GM23338 (cell line): Measurements from ENCODE around the gene CATSPERD. TPM values are rescaled to one million over a fixed set of nuclear protein-coding genes. Genes with fewer than 3 reads are reported as not detected.

ENCODE experiments used
- ATAC-seq: fragments of 200-7000 bp; cut with Tn5 transposase; 3 replicates; pipeline ENCODE4 v1.9.1; 2020
- DNase-seq: peaks from one replicate; pipeline ENCODE4 v3.0.0-alpha.2; 2015; ENCODE audit warnings: low spot score
- H2AFZ ChIP-seq: fragments of 200-600 bp; sonication (generic); 2 replicates; pipeline ENCODE4 v1.8.0; 2016; ENCODE audit warnings: antibody characterized with exemption, mild to moderate bottlenecking, moderate library complexity
- H3F3A ChIP-seq: fragments of 200-600 bp; sonication (generic); replicated peaks from 2 replicates; pipeline ENCODE4 v1.8.0; 2017; ENCODE audit warnings: antibody characterized with exemption, mixed run types, low read depth
- H3K27ac ChIP-seq: fragments of 200-600 bp; sonication (generic); 2 replicates; pipeline ENCODE4 v1.6.1; 2016; ENCODE audit warnings: low read depth
- H3K27me3 ChIP-seq: fragments of 200-600 bp; sonication (generic); 2 replicates; pipeline ENCODE4 v1.8.0; 2016; ENCODE audit warnings: mild to moderate bottlenecking, mixed run types, moderate library complexity; ENCODE audit not compliant: insufficient read depth
- H3K36me3 ChIP-seq: fragments of 200-600 bp; sonication (generic); 2 replicates; pipeline ENCODE4 v1.8.0; 2016; ENCODE audit warnings: mild to moderate bottlenecking; ENCODE audit not compliant: insufficient read depth
- H3K4me1 ChIP-seq: fragments of 200-600 bp; sonication (generic); 2 replicates; pipeline ENCODE4 v1.8.0; 2016; ENCODE audit warnings: mild to moderate bottlenecking, moderate library complexity; ENCODE audit not compliant: insufficient read depth
- H3K4me2 ChIP-seq: fragments of 200-600 bp; sonication (generic); 2 replicates; pipeline ENCODE4 v1.7.1; 2017; ENCODE audit warnings: mixed run types
- H3K4me3 ChIP-seq: fragments of 200-600 bp; sonication (generic); 2 replicates; pipeline ENCODE4 v1.6.1; 2016; ENCODE audit warnings: mixed run types
- H3K79me2 ChIP-seq: fragments of 200-600 bp; sonication (generic); replicated peaks from 2 replicates; pipeline ENCODE4 v1.8.0; 2017; ENCODE audit warnings: mild to moderate bottlenecking; ENCODE audit not compliant: insufficient read depth
- H3K9me2 ChIP-seq: fragments of 200-600 bp; sonication (generic); 2 replicates; pipeline ENCODE4 v1.8.0; 2017; ENCODE audit not compliant: insufficient read depth
- H4K20me1 ChIP-seq: fragments of 200-600 bp; sonication (generic); replicated peaks from 2 replicates; pipeline ENCODE4 v1.8.0; 2017; ENCODE audit warnings: mild to moderate bottlenecking; ENCODE audit not compliant: insufficient read depth
- H3K27ac Mint-ChIP-seq: 2 replicates; pipeline ENCODE4 v1.8.0; 2020; ENCODE audit warnings: inconsistent platforms, mild to moderate bottlenecking, moderate library complexity, mixed read lengths
- H3K27me3 Mint-ChIP-seq: 3 replicates; pipeline ENCODE4 v1.8.0; 2022; ENCODE audit warnings: low read depth, mild to moderate bottlenecking, moderate library complexity, mixed read lengths, inconsistent platforms; ENCODE audit not compliant: insufficient read depth, poor library complexity
- H3K36me3 Mint-ChIP-seq: 3 replicates; pipeline ENCODE4 v1.8.0; 2021; ENCODE audit warnings: low read depth, mild to moderate bottlenecking, inconsistent platforms, moderate library complexity, mixed read lengths
- H3K4me1 Mint-ChIP-seq: 3 replicates; pipeline ENCODE4 v1.8.0; 2020; ENCODE audit warnings: mild to moderate bottlenecking, inconsistent platforms, mixed read lengths
- H3K4me3 Mint-ChIP-seq: 3 replicates; pipeline ENCODE4 v1.8.0; 2021; ENCODE audit warnings: moderate library complexity, mild to moderate bottlenecking, inconsistent platforms, mixed read lengths
- H3K9me3 Mint-ChIP-seq: 3 replicates; pipeline ENCODE4 v1.8.0; 2020; ENCODE audit warnings: moderate library complexity, mild to moderate bottlenecking, inconsistent platforms, mixed read lengths
- CREB1 ChIP-seq: fragments of 250-450 bp; sonication (Bioruptor Pico); IDR thresholded peaks from 2 replicates; pipeline ENCODE4 v1.5.0; 2020; ENCODE audit warnings: low read depth, mild to moderate bottlenecking, moderate library complexity
- EZH2 ChIP-seq: fragments of 200-600 bp; sonication (generic); IDR thresholded peaks from one replicate; pipeline ENCODE4 v1.8.0; 2017; ENCODE audit warnings: antibody characterized with exemption, mild to moderate bottlenecking, low read depth; ENCODE audit not compliant: unreplicated experiment
- EZH2phosphoT487 ChIP-seq: fragments of 200-600 bp; sonication (generic); IDR thresholded peaks from one replicate; pipeline ENCODE4 v1.8.1; 2018; ENCODE audit warnings: antibody characterized with exemption; ENCODE audit not compliant: unreplicated experiment
- JUNB ChIP-seq: IDR thresholded peaks from one replicate; pipeline ENCODE4 v1.6.1; 2016; ENCODE audit warnings: antibody characterized with exemption; ENCODE audit not compliant: unreplicated experiment
- NANOG ChIP-seq: IDR thresholded peaks from 2 replicates; pipeline ENCODE4 v1.6.1; 2016; ENCODE audit warnings: antibody characterized with exemption, borderline replicate concordance
- POLR2AphosphoS5 ChIP-seq: IDR thresholded peaks from 2 replicates; pipeline ENCODE4 v1.6.1; 2016; ENCODE audit warnings: antibody characterized with exemption, low read depth
- STAT1 ChIP-seq: IDR thresholded peaks from one replicate; pipeline ENCODE4 v1.6.1; 2016; ENCODE audit warnings: antibody characterized with exemption; ENCODE audit not compliant: unreplicated experiment
- ZNF114 ChIP-seq: fragments of 250-450 bp; sonication (Bioruptor Pico); IDR thresholded peaks from 2 replicates; pipeline ENCODE4 v1.5.0; 2020; ENCODE audit warnings: mild to moderate bottlenecking, moderate library complexity
- ZNF331 ChIP-seq: fragments of 250-450 bp; sonication (Bioruptor Pico); IDR thresholded peaks from 2 replicates; pipeline ENCODE4 v1.5.0; 2020; ENCODE audit warnings: low read depth, mild to moderate bottlenecking, moderate library complexity
- polyA plus RNA-seq: library from polyadenylated mRNA; unstranded; fragments of >200 nt; fragmentation: Nextera tagmentation; extraction: Ambion mirVana; gene quantifications from 2 replicates; pipeline ENCODE4 v1.2.1, GENCODE V29; 2016
- total RNA-seq: library from RNA; depleted of rRNA; stranded (reverse); fragments of >200 nt; shearing (Covaris generic); gene quantifications from 2 replicates; pipeline ENCODE4 v1.2.3, GENCODE V29; 2014
- TF ChIP-seq, protein P1 (sequence below): IDR thresholded peaks from one replicate; pipeline ENCODE4 v1.6.1; 2018; ENCODE audit warnings: antibody characterized with exemption; ENCODE audit not compliant: unreplicated experiment
- TF ChIP-seq, protein P2 (sequence below): IDR thresholded peaks from 2 replicates; pipeline ENCODE4 v1.6.1; 2016; ENCODE audit warnings: antibody characterized with exemption
- TF ChIP-seq, protein P3 (sequence below): fragments of 250-450 bp; sonication (Bioruptor Pico); IDR thresholded peaks from 2 replicates; pipeline ENCODE4 v1.5.0; 2020; ENCODE audit warnings: mild to moderate bottlenecking, moderate library complexity
- TF ChIP-seq, protein P4 (sequence below), 2 experiments: fragments of 200-600 bp in 1 of 2; sonication (generic) in 1 of 2; conservative IDR thresholded peaks; 2 replicates each; pipeline versions ENCODE4 v1.5.1 to v1.6.1; 2016 to 2017; ENCODE audit warnings: antibody characterized with exemption in 2 of 2, low read depth in 2 of 2, mild to moderate bottlenecking in 2 of 2, moderate library complexity in 1 of 2

The CATSPERD gene
- total and polyA plus RNA-seq, 2 experiments from 2014 or later = 0.17 TPM; not detected in 1

DNA sequence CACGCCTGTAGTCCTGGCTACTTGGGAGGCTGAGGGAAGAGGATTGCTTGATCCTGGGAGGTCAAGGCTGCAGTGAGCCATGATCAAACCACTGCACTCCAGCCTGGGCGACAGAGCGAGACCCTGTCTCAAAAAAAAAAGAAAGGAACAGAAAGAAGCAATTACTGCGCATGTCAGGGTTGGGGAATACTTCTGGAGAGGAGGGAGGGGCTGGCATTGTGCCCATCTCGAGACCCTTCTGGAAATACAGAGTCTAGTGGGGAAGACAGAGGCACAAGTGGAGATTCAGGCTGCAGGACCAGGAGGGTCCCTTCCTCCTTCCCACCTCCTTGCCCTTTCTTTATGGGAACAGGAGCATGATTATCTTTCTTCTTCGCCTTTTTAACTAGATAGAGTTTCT lies 33.3 kb downstream of the CATSPERD start:
- Histone ChIP-seq H3K4me2 (no peak overlapping the region), H2AFZ (no peak overlapping the region), H3K27me3 (no peaks in the 10 kb centered on the region), H3F3A (no peaks in the 10 kb centered on the region), H3K4me3 (no peak overlapping the region), H3K9me2 (no peaks in the 10 kb centered on the region), H3K27ac (no peak overlapping the region), H4K20me1 (no peaks in the 10 kb centered on the region), H3K36me3 (no peaks in the 10 kb centered on the region), H3K79me2 (no peaks in the 10 kb centered on the region), H3K4me1 (no peaks in the 10 kb centered on the region)
- TF ChIP-seq CREB1 (CRISPR knock-in tag) = no peak
- TF ChIP-seq EZH2phosphoT487 = no peak
- TF ChIP-seq ZNF114 (CRISPR knock-in tag) = no peak
- TF ChIP-seq NANOG = no peak
- TF ChIP-seq POLR2AphosphoS5 = no peak
- TF ChIP-seq, protein P1, sequence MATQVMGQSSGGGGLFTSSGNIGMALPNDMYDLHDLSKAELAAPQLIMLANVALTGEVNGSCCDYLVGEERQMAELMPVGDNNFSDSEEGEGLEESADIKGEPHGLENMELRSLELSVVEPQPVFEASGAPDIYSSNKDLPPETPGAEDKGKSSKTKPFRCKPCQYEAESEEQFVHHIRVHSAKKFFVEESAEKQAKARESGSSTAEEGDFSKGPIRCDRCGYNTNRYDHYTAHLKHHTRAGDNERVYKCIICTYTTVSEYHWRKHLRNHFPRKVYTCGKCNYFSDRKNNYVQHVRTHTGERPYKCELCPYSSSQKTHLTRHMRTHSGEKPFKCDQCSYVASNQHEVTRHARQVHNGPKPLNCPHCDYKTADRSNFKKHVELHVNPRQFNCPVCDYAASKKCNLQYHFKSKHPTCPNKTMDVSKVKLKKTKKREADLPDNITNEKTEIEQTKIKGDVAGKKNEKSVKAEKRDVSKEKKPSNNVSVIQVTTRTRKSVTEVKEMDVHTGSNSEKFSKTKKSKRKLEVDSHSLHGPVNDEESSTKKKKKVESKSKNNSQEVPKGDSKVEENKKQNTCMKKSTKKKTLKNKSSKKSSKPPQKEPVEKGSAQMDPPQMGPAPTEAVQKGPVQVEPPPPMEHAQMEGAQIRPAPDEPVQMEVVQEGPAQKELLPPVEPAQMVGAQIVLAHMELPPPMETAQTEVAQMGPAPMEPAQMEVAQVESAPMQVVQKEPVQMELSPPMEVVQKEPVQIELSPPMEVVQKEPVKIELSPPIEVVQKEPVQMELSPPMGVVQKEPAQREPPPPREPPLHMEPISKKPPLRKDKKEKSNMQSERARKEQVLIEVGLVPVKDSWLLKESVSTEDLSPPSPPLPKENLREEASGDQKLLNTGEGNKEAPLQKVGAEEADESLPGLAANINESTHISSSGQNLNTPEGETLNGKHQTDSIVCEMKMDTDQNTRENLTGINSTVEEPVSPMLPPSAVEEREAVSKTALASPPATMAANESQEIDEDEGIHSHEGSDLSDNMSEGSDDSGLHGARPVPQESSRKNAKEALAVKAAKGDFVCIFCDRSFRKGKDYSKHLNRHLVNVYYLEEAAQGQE = no peak
- TF ChIP-seq EZH2 = no peak
- TF ChIP-seq, protein P2, sequence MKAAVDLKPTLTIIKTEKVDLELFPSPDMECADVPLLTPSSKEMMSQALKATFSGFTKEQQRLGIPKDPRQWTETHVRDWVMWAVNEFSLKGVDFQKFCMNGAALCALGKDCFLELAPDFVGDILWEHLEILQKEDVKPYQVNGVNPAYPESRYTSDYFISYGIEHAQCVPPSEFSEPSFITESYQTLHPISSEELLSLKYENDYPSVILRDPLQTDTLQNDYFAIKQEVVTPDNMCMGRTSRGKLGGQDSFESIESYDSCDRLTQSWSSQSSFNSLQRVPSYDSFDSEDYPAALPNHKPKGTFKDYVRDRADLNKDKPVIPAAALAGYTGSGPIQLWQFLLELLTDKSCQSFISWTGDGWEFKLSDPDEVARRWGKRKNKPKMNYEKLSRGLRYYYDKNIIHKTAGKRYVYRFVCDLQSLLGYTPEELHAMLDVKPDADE = no peak
- TF ChIP-seq, protein P3, sequence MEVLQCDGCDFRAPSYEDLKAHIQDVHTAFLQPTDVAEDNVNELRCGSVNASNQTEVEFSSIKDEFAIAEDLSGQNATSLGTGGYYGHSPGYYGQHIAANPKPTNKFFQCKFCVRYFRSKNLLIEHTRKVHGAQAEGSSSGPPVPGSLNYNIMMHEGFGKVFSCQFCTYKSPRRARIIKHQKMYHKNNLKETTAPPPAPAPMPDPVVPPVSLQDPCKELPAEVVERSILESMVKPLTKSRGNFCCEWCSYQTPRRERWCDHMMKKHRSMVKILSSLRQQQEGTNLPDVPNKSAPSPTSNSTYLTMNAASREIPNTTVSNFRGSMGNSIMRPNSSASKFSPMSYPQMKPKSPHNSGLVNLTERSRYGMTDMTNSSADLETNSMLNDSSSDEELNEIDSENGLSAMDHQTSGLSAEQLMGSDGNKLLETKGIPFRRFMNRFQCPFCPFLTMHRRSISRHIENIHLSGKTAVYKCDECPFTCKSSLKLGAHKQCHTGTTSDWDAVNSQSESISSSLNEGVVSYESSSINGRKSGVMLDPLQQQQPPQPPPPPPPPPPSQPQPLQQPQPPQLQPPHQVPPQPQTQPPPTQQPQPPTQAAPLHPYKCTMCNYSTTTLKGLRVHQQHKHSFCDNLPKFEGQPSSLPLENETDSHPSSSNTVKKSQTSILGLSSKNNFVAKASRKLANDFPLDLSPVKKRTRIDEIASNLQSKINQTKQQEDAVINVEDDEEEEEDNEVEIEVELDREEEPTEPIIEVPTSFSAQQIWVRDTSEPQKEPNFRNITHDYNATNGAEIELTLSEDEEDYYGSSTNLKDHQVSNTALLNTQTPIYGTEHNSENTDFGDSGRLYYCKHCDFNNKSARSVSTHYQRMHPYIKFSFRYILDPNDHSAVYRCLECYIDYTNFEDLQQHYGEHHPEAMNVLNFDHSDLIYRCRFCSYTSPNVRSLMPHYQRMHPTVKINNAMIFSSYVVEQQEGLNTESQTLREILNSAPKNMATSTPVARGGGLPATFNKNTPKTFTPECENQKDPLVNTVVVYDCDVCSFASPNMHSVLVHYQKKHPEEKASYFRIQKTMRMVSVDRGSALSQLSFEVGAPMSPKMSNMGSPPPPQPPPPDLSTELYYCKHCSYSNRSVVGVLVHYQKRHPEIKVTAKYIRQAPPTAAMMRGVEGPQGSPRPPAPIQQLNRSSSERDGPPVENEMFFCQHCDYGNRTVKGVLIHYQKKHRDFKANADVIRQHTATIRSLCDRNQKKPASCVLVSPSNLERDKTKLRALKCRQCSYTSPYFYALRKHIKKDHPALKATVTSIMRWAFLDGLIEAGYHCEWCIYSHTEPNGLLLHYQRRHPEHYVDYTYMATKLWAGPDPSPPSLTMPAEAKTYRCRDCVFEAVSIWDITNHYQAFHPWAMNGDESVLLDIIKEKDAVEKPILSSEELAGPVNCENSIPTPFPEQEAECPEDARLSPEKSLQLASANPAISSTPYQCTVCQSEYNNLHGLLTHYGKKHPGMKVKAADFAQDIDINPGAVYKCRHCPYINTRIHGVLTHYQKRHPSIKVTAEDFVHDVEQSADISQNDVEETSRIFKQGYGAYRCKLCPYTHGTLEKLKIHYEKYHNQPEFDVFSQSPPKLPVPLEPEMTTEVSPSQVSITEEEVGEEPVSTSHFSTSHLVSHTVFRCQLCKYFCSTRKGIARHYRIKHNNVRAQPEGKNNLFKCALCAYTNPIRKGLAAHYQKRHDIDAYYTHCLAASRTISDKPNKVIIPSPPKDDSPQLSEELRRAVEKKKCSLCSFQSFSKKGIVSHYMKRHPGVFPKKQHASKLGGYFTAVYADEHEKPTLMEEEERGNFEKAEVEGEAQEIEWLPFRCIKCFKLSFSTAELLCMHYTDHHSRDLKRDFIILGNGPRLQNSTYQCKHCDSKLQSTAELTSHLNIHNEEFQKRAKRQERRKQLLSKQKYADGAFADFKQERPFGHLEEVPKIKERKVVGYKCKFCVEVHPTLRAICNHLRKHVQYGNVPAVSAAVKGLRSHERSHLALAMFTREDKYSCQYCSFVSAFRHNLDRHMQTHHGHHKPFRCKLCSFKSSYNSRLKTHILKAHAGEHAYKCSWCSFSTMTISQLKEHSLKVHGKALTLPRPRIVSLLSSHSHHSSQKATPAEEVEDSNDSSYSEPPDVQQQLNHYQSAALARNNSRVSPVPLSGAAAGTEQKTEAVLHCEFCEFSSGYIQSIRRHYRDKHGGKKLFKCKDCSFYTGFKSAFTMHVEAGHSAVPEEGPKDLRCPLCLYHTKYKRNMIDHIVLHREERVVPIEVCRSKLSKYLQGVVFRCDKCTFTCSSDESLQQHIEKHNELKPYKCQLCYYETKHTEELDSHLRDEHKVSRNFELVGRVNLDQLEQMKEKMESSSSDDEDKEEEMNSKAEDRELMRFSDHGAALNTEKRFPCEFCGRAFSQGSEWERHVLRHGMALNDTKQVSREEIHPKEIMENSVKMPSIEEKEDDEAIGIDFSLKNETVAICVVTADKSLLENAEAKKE = no peak
- no peak for TF ChIP-seq STAT1
- no peak for TF ChIP-seq JUNB
- TF ChIP-seq ZNF331 (CRISPR knock-in tag) = no peak
- TF ChIP-seq, protein P4, sequence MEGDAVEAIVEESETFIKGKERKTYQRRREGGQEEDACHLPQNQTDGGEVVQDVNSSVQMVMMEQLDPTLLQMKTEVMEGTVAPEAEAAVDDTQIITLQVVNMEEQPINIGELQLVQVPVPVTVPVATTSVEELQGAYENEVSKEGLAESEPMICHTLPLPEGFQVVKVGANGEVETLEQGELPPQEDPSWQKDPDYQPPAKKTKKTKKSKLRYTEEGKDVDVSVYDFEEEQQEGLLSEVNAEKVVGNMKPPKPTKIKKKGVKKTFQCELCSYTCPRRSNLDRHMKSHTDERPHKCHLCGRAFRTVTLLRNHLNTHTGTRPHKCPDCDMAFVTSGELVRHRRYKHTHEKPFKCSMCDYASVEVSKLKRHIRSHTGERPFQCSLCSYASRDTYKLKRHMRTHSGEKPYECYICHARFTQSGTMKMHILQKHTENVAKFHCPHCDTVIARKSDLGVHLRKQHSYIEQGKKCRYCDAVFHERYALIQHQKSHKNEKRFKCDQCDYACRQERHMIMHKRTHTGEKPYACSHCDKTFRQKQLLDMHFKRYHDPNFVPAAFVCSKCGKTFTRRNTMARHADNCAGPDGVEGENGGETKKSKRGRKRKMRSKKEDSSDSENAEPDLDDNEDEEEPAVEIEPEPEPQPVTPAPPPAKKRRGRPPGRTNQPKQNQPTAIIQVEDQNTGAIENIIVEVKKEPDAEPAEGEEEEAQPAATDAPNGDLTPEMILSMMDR (conservative IDR thresholded peaks at IDR 0.05; ENCODE audit: low read depth in 2 of 2) = no peak
- Mint-ChIP-seq H3K27me3 (peaks cover 10% of the 10 kb centered on the region), H3K4me3 (no peak overlapping the region), H3K4me1 (no peaks in the 10 kb centered on the region), H3K27ac (no peak overlapping the region), H3K9me3 (no peaks in the 10 kb centered on the region), H3K36me3 (no peaks in the 10 kb centered on the region)
- DNase-seq (no peak), ATAC-seq (no peak)
